HCT116 (cell line): ENCODE results near the gene GNG13. TPM values are rescaled to one million over a fixed set of nuclear protein-coding genes. Genes with fewer than 3 reads are reported as not detected.

Experiments
- ATAC-seq: fragments of 200-7000 bp; cut with Tn5 transposase; 2 replicates; pipeline ENCODE4 v1.9.1; 2020; ENCODE audit warnings: mild to moderate bottlenecking, moderate library complexity
- BruUV-seq: library from RNA; stranded (reverse); fragments of 400-500 nt; replicated peaks from 2 replicates; lab custom pipeline; 2021; lab: Mats Ljungman, UMichigan
- CTCF ChIA-PET: fragments of 300-600 bp; sonication (Branson Sonifier 250); formaldehyde crosslinking; loops from one replicate; lab custom pipeline; 2021; ENCODE audit warnings: antibody characterized with exemption; lab: Charles Lee
- POLR2A ChIA-PET: fragments of 300-600, 350-600 bp; sonication (Branson Sonifier 250); formaldehyde crosslinking; loops from one replicate; lab custom pipeline; 2021; ENCODE audit warnings: antibody characterized with exemption; lab: Charles Lee
- RAD21 ChIA-PET, 2 experiments: fragments of 300-600 bp; sonication (Branson Sonifier 250); formaldehyde crosslinking; loops; one replicate each; lab custom pipeline; 2023; ENCODE audit warnings: low total read pairs in 2 of 2; ENCODE audit not compliant: uncharacterized antibody in 2 of 2, unreplicated experiment in 2 of 2, low non-redundant PET in 1 of 2; lab: Charles Lee
- DNase-seq: peaks from one replicate; pipeline ENCODE4 v3.0.0-alpha.2; 2010; ENCODE audit warnings: low read depth, low spot score
- H2AFZ ChIP-seq: fragments of 200-600 bp; shearing (Covaris generic), sonication (generic); 2 replicates; pipeline ENCODE4 v1.6.1; 2017; ENCODE audit warnings: low read depth, mixed run types, mixed read lengths, antibody characterized with exemption, low read length; ENCODE audit not compliant: poor library complexity, severe bottlenecking
- H3K27ac ChIP-seq: 2 replicates; pipeline ENCODE4 v1.5.1; 2012; ENCODE audit warnings: low read depth, low read length
- H3K27me3 ChIP-seq: fragments of 200-600 bp; sonication (generic); 2 replicates; pipeline ENCODE4 v1.6.1; 2016; ENCODE audit warnings: mixed run types, low read length, mixed read lengths; ENCODE audit not compliant: insufficient read depth
- H3K36me3 ChIP-seq, 2 experiments: fragments of 200-500 bp in 1 of 2; fragments of 200-600 bp in 1 of 2; sonication (Bioruptor generic) in 1 of 2; sonication (generic) in 1 of 2; 2 replicates each; pipeline versions ENCODE4 v1.5.1 to v1.6.1; 2014 to 2016; ENCODE audit warnings: low read length in 2 of 2, inconsistent platforms in 1 of 2, mixed read lengths in 1 of 2, mixed run types in 1 of 2; ENCODE audit not compliant: insufficient read depth in 2 of 2, control insufficient read depth in 1 of 2
- H3K4me1 ChIP-seq, 2 experiments: fragments of 200-600 bp in 1 of 2; sonication (generic) in 1 of 2; 2 replicates each; pipeline versions ENCODE4 v1.5.1 to v1.6.1; 2012 to 2017; ENCODE audit warnings: low read length in 2 of 2, inconsistent platforms in 1 of 2, mild to moderate bottlenecking in 1 of 2, mixed read lengths in 1 of 2, mixed run types in 1 of 2, moderate library complexity in 1 of 2; ENCODE audit not compliant: insufficient read depth in 2 of 2, control insufficient read depth in 1 of 2
- H3K4me2 ChIP-seq: fragments of 200-600 bp; sonication (generic); 2 replicates; pipeline ENCODE4 v1.6.1; 2017; ENCODE audit warnings: mixed run types, low read length, mixed read lengths
- H3K4me3 ChIP-seq, 2 experiments: fragments of 200-600 bp in 1 of 2; sonication (generic) in 1 of 2; replicated peaks in 1 of 2; 2 replicates each; pipeline ENCODE4 v1.5.1; 2011 to 2016; ENCODE audit warnings: low read length in 2 of 2, control low read depth in 1 of 2, low read depth in 1 of 2, mild to moderate bottlenecking in 1 of 2, mixed read lengths in 1 of 2, mixed run types in 1 of 2
- H3K79me2 ChIP-seq: fragments of 200-600 bp; sonication (generic); 2 replicates; pipeline ENCODE4 v1.6.1; 2017; ENCODE audit warnings: mild to moderate bottlenecking, mixed run types, low read length, moderate library complexity, mixed read lengths; ENCODE audit not compliant: insufficient read depth
- H3K9ac ChIP-seq: fragments of 200-600 bp; sonication (generic); 2 replicates; pipeline ENCODE4 v1.6.1; 2016; ENCODE audit warnings: low read length, mixed read lengths
- H3K9me2 ChIP-seq: fragments of 200-600 bp; sonication (generic), shearing (Covaris generic); 2 replicates; pipeline ENCODE4 v1.6.1; 2017; ENCODE audit warnings: mixed run types, mild to moderate bottlenecking, moderate library complexity; ENCODE audit not compliant: insufficient read depth
- H3K9me3 ChIP-seq, 2 experiments: fragments of 200-500 bp in 1 of 2; fragments of 200-600 bp in 1 of 2; sonication (Bioruptor generic) in 1 of 2; sonication (generic) in 1 of 2; 2 replicates each; pipeline ENCODE4 v1.6.1; 2014 to 2017; ENCODE audit warnings: low read length in 2 of 2, mixed read lengths in 2 of 2, inconsistent platforms in 1 of 2, low read depth in 1 of 2, mild to moderate bottlenecking in 1 of 2, mixed run types in 1 of 2, moderate library complexity in 1 of 2; ENCODE audit not compliant: control insufficient read depth in 1 of 2, insufficient read depth in 1 of 2
- H4K20me1 ChIP-seq: fragments of 200-600 bp; sonication (generic), shearing (Covaris generic); 2 replicates; pipeline ENCODE4 v1.6.1; 2017; ENCODE audit warnings: mixed run types, mild to moderate bottlenecking, moderate library complexity; ENCODE audit not compliant: insufficient read depth
- CEBPB ChIP-seq: IDR thresholded peaks from 2 replicates; pipeline ENCODE4 v1.6.1; 2012; ENCODE audit warnings: low read depth
- POLR2A ChIP-seq: IDR thresholded peaks from 2 replicates; pipeline ENCODE4 v1.7.0; 2011; ENCODE audit warnings: borderline replicate concordance; ENCODE audit not compliant: insufficient read depth, insufficient read length; ENCODE audit errors: extremely low read depth
- POLR2AphosphoS5 ChIP-seq: IDR thresholded peaks from 2 replicates; pipeline ENCODE4 v1.6.1; 2011; ENCODE audit warnings: mild to moderate bottlenecking, low read depth, low read length, moderate library complexity
- REST ChIP-seq: IDR thresholded peaks from 2 replicates; pipeline ENCODE4 v1.6.1; 2012; ENCODE audit warnings: low read depth
- SIN3A ChIP-seq: IDR thresholded peaks from 2 replicates; pipeline ENCODE4 v1.6.1; 2012; ENCODE audit warnings: low read depth
- SP1 ChIP-seq: IDR thresholded peaks from 2 replicates; pipeline ENCODE4 v1.6.1; 2012; ENCODE audit warnings: low read depth
- ZFX ChIP-seq: fragments of 450-650 bp; IDR thresholded peaks from 2 replicates; pipeline ENCODE4 v1.6.1; 2017
- intact Hi-C: fragments of 100-400 bp; cut with micrococcal nuclease; formaldehyde crosslinking; loops from 2 replicates; pipeline ENCODE4 v1.10.0; 2022
- total RNA-seq: library from RNA; stranded (reverse); gene quantifications from one replicate; pipeline ENCODE4 v1.2.1, GENCODE V29; 2021; ENCODE audit not compliant: unreplicated experiment

GNG13 gene
- total RNA-seq, 1 experiment from 2014 or later = not detected

- ATAC-seq (no peak), DNase-seq (no peak)
- Histone ChIP-seq H3K4me3 (no peak overlapping the region), H3K9me3 (no peaks in the 10 kb centered on the region), H3K79me2 (no peaks in the 10 kb centered on the region), H3K9ac (no peak overlapping the region), H3K4me1 (no peaks in the 10 kb centered on the region), H3K4me2 (no peak overlapping the region), H3K36me3 (no peaks in the 10 kb centered on the region), H3K27ac (no peak overlapping the region), H3K9me2 (no peaks in the 10 kb centered on the region), H3K27me3 (no peaks in the 10 kb centered on the region), H4K20me1 (no peaks in the 10 kb centered on the region), H2AFZ (no peak overlapping the region)
- ChIA-PET POLR2A (no interaction called here), CTCF (no interaction called here), RAD21 (no interaction called here)
- intact Hi-C loops = no loop called here
- TF ChIP-seq SIN3A (no peak), CEBPB (no peak)
- BruUV-seq = no TSS peak
Observed at GRCh38 chr16:824194-824593, 23.7 kb upstream of the GNG13 start.

GRCh38 chr16:822909-823297, 22.4 kb upstream of the GNG13 start:
- Histone ChIP-seq H3K79me2 (no peaks in the 10 kb centered on the region), H4K20me1 (no peaks in the 10 kb centered on the region), H3K27me3 (no peaks in the 10 kb centered on the region), H3K9me2 (no peaks in the 10 kb centered on the region), H2AFZ (no peak overlapping the region), H3K4me1 (no peaks in the 10 kb centered on the region), H3K4me3 (no peak overlapping the region), H3K9me3 (no peaks in the 10 kb centered on the region), H3K36me3 (no peaks in the 10 kb centered on the region), H3K9ac (no peak overlapping the region), H3K4me2 (no peak overlapping the region), H3K27ac (no peak overlapping the region)
- ChIA-PET POLR2A (no interaction called here), CTCF (no interaction called here), RAD21 (no interaction called here)
- TF ChIP-seq POLR2A (no peak), REST (no peak), ZFX (no peak), POLR2AphosphoS5 (no peak), SP1 (no peak)
- DNase-seq (no peak), ATAC-seq (no peak)
- intact Hi-C loops = no loop called here
- BruUV-seq = no TSS peak
